K562 (cell line): Measurements from ENCODE around the gene DDX50. TPM values are rescaled to one million over a fixed set of nuclear protein-coding genes. Genes with fewer than 3 reads are reported as not detected.

Experiments
- ARNT ChIP-seq, 2 experiments: fragments of 450-650 bp; IDR thresholded peaks; 2 replicates each; pipeline ENCODE4 v1.6.1; 2016; ENCODE audit warnings: mild to moderate bottlenecking in 1 of 2
- CCAR2 ChIP-seq: fragments of 200-400 bp; formaldehyde crosslinking; IDR thresholded peaks from 2 replicates; pipeline ENCODE4 v1.6.1; 2017; ENCODE audit warnings: mild to moderate bottlenecking, low read depth, low read length
- CEBPG ChIP-seq, 3 experiments: fragments of 200-800 bp in 1 of 3; sonication (Bioruptor generic) in 1 of 3; sonication (generic) in 1 of 3; formaldehyde crosslinking in 1 of 3; IDR thresholded peaks in 2 of 3; conservative IDR thresholded peaks in 1 of 3; 2 replicates each; pipeline versions ENCODE4 v1.6.1 to v1.8.0; 2016 to 2022; ENCODE audit warnings: missing compliant biosample characterization in 2 of 3, missing genetic modification characterization in 2 of 3, mild to moderate bottlenecking in 1 of 3, missing genetic modification reagents in 1 of 3
- DIDO1 ChIP-seq: fragments of 450-650 bp; IDR thresholded peaks from 2 replicates; pipeline ENCODE4 v1.6.1; 2016; ENCODE audit warnings: low read depth, missing biosample characterization, missing genetic modification characterization
- E2F6 ChIP-seq, 2 experiments: IDR thresholded peaks; 2 replicates each; pipeline ENCODE4 v1.6.1; 2011; ENCODE audit warnings: borderline replicate concordance in 1 of 2, control low read depth in 1 of 2, low read depth in 1 of 2, low read length in 1 of 2, mild to moderate bottlenecking in 1 of 2, mixed read lengths in 1 of 2, moderate library complexity in 1 of 2; ENCODE audit not compliant: insufficient read depth in 1 of 2, insufficient read length in 1 of 2, poor library complexity in 1 of 2, severe bottlenecking in 1 of 2; ENCODE audit errors: extremely low read depth in 1 of 2
- GABPA ChIP-seq: fragments of 200-800 bp; sonication (Bioruptor generic); conservative IDR thresholded peaks from 2 replicates; pipeline ENCODE4 v1.6.1; 2016; ENCODE audit warnings: low read depth, missing genetic modification characterization, missing compliant biosample characterization
- HOXB6 ChIP-seq: fragments of 250-450 bp; sonication (Bioruptor Pico); IDR thresholded peaks from 2 replicates; pipeline ENCODE4 v1.5.1; 2022; ENCODE audit warnings: mild to moderate bottlenecking, borderline replicate concordance
- KLF13 ChIP-seq: fragments of 450-650 bp; IDR thresholded peaks from 2 replicates; pipeline ENCODE4 v1.6.1; 2016; ENCODE audit warnings: missing genetic modification characterization, low read depth, mild to moderate bottlenecking, missing compliant biosample characterization, moderate library complexity, borderline replicate concordance
- NONO ChIP-seq, 2 experiments: fragments of 200-400 bp in 1 of 2; fragments of 450-650 bp in 1 of 2; formaldehyde crosslinking in 1 of 2; IDR thresholded peaks; 2 replicates each; pipeline ENCODE4 v1.6.1; 2017; ENCODE audit warnings: low read depth in 2 of 2, mild to moderate bottlenecking in 2 of 2, moderate library complexity in 2 of 2, low read length in 1 of 2
- POLR2AphosphoS2 ChIP-seq: IDR thresholded peaks from 2 replicates; pipeline ENCODE4 v1.6.1; 2012; ENCODE audit warnings: low read length, improper control_type of control experiment
- POLR3A ChIP-seq: IDR thresholded peaks from 2 replicates; pipeline ENCODE4 v1.6.1; 2011; ENCODE audit warnings: borderline replicate concordance, mild to moderate bottlenecking, moderate library complexity; ENCODE audit not compliant: insufficient read length, insufficient read depth; ENCODE audit errors: extremely low read depth
- PRMT5 ChIP-seq: sonication (generic); formaldehyde crosslinking; IDR thresholded peaks from 2 replicates; pipeline ENCODE4 v1.5.0; 2020; ENCODE audit warnings: missing genetic modification reagents
- RBFOX2 ChIP-seq: fragments of 200-400 bp; formaldehyde crosslinking; IDR thresholded peaks from 2 replicates; pipeline ENCODE4 v1.6.1; 2017; ENCODE audit warnings: low read depth, mild to moderate bottlenecking, low read length, moderate library complexity
- RFX5 ChIP-seq: IDR thresholded peaks from 2 replicates; pipeline ENCODE4 v1.6.1; 2011; ENCODE audit warnings: low read depth, mild to moderate bottlenecking, improper control_type of control experiment, low read length
- TCF15 ChIP-seq: fragments of 250-450 bp; sonication (Bioruptor Pico); IDR thresholded peaks from 2 replicates; pipeline ENCODE4 v1.8.0; 2022; ENCODE audit warnings: moderate library complexity, mild to moderate bottlenecking, inconsistent platforms
- ZNF584 ChIP-seq: fragments of 200-800 bp; sonication (Bioruptor generic); IDR thresholded peaks from 2 replicates; pipeline ENCODE4 v1.6.1; 2016; ENCODE audit warnings: low read depth, mild to moderate bottlenecking, missing genetic modification characterization, missing compliant biosample characterization
- ZNF644 ChIP-seq: fragments of 200-800 bp; sonication (Bioruptor generic); IDR thresholded peaks from 2 replicates; pipeline ENCODE4 v1.6.1; 2016; ENCODE audit warnings: low read depth, missing genetic modification characterization, missing compliant biosample characterization
- polyA plus RNA-seq, 8 experiments: library from polyadenylated mRNA; depleted of rRNA in 4 of 8; stranded (reverse) in 5 of 8; unstranded in 3 of 8; fragments of >200 nt; fragmentation: Nextera tagmentation in 2 of 8; fragmentation: Illumina TruSeq in 1 of 8; extraction: Ambion mirVana in 2 of 8; extraction: Trizol in 1 of 8; gene quantifications; 2 replicates each; pipeline versions ENCODE4 v1.2.1 to v1.2.3, GENCODE V29; 2011 to 2014; ENCODE audit warnings: inconsistent platforms in 1 of 8, missing spikeins in 1 of 8
- total RNA-seq, 7 experiments: library from RNA; depleted of rRNA in 6 of 7; stranded (reverse); fragments of >200 nt in 6 of 7; fragmentation: Illumina TruSeq in 2 of 7; extraction: Trizol in 2 of 7; gene quantifications; 2 replicates each; pipeline versions ENCODE4 v1.2.1 to v1.2.3, GENCODE V29; 2011 to 2021; ENCODE audit warnings: low replicate concordance in 1 of 7
- TF ChIP-seq, protein P1 (sequence below): fragments of 450-650 bp; IDR thresholded peaks from 2 replicates; pipeline ENCODE4 v1.7.0; 2016; ENCODE audit warnings: borderline replicate concordance
- TF ChIP-seq, protein P2 (sequence below): fragments of 250-450 bp; sonication (Bioruptor Pico); IDR thresholded peaks from 2 replicates; pipeline ENCODE4 v1.9.0; 2021; ENCODE audit warnings: mild to moderate bottlenecking
- TF ChIP-seq, protein P3 (sequence below): fragments of 250-450 bp; sonication (Bioruptor Pico); IDR thresholded peaks from 2 replicates; pipeline ENCODE4 v1.5.1; 2021; ENCODE audit warnings: mild to moderate bottlenecking

DDX50 gene
- total and polyA plus RNA-seq, 9 of the 15 experiments (the other 6 are each of a cell fraction or from before 2014, with no cell fraction given) = 36.7 to 86.8 (median 57.4) TPM

DNA sequence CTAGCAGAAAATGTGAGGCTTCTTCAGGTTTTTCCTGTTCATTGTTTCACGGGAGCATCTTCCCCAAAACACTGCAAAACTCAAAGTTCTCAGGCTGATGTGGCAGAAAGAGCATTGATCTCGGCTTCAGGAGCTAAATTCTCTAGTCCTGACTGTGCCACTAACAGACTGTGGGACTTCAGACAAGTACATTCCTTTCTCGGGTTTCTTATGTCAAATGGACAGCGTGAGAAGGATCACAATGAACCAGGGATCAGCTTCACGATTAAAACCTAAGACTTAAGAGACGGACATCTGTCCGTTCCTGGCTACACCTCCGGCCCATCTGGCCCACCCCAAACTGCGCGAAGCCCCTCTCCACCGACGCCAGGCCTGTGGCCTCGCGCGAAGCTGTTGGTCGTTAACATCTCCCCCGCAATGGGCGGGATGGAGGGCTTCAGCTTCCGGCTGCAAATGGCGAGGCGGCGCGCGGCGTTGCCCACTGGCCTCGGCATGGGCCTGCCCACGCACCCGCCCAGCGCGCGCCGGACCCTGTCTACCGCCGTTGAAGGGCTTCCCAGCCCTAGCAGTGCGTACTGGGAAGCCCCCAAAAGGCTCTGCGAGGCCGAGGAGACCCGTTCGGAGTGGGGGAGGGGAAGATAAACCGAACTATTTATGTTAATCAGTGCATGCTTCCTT is 549 bp upstream of the DDX50 start (continued):
- TF ChIP-seq, protein P1, sequence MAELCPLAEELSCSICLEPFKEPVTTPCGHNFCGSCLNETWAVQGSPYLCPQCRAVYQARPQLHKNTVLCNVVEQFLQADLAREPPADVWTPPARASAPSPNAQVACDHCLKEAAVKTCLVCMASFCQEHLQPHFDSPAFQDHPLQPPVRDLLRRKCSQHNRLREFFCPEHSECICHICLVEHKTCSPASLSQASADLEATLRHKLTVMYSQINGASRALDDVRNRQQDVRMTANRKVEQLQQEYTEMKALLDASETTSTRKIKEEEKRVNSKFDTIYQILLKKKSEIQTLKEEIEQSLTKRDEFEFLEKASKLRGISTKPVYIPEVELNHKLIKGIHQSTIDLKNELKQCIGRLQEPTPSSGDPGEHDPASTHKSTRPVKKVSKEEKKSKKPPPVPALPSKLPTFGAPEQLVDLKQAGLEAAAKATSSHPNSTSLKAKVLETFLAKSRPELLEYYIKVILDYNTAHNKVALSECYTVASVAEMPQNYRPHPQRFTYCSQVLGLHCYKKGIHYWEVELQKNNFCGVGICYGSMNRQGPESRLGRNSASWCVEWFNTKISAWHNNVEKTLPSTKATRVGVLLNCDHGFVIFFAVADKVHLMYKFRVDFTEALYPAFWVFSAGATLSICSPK = no peak
- TF ChIP-seq POLR2AphosphoS2 (no peak), CEBPG (CRISPR knock-in tag; IDR thresholded peaks at IDR 0.05) (peak; percentile 73), CEBPG (tag; conservative IDR thresholded peaks at IDR 0.05 in 1 of 2, IDR thresholded peaks at IDR 0.05 in 1 of 2) (no peak), ZNF584 (CRISPR knock-in tag) (peak; percentile 72; the same call in 1 of the 2 replicates), RFX5 (no peak), GABPA (tag) (no peak), ARNT (IDR thresholded peaks at IDR 0.05) (0 out of 4 replicates have a peak, but pooled peaks of 1 of the 2 experiments have one; percentile 20), CCAR2 (no peak), ZNF644 (no peak), POLR3A (no peak), HOXB6 (CRISPR knock-in tag) (no peak), E2F6 (IDR thresholded peaks at IDR 0.05; ENCODE audit: borderline replicate concordance in 1 of 2, extremely low read depth in 1 of 2, insufficient read depth in 1 of 2, insufficient read length in 1 of 2, low read depth in 1 of 2, low read length in 1 of 2, poor library complexity in 1 of 2, severe bottlenecking in 1 of 2) (peak; percentile 98 to 99), TCF15 (CRISPR knock-in tag) (peak; percentile 74; the same call in 1 of the 2 replicates), NONO (IDR thresholded peaks at IDR 0.05; ENCODE audit: low read depth in 2 of 2, low read length in 1 of 2) (peak; percentile 21 to 62; a peak in 2 of 4 replicates), RBFOX2 (peak; percentile 95), DIDO1 (no peak), PRMT5 (CRISPR knock-in tag) (no peak), KLF13 (peak; percentile 68)
- TF ChIP-seq, protein P2, sequence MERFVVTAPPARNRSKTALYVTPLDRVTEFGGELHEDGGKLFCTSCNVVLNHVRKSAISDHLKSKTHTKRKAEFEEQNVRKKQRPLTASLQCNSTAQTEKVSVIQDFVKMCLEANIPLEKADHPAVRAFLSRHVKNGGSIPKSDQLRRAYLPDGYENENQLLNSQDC (CRISPR knock-in tag) = peak; percentile 64
- TF ChIP-seq, protein P3, sequence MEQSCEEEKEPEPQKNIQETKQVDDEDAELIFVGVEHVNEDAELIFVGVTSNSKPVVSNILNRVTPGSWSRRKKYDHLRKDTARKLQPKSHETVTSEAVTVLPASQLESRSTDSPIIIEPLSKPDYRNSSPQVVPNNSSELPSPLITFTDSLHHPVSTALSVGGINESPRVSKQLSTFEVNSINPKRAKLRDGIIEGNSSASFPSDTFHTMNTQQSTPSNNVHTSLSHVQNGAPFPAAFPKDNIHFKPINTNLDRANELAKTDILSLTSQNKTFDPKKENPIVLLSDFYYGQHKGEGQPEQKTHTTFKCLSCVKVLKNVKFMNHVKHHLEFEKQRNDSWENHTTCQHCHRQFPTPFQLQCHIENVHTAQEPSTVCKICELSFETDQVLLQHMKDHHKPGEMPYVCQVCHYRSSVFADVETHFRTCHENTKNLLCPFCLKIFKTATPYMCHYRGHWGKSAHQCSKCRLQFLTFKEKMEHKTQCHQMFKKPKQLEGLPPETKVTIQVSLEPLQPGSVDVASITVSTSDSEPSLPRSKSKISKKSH (CRISPR knock-in tag) = no peak
